Hepatocyte (in vitro differentiated cells): Measurements from ENCODE around the gene LMF1. TPM values are rescaled to one million over a fixed set of nuclear protein-coding genes. Genes with fewer than 3 reads are reported as not detected.
A peak's percentile ranks its signal among the peaks of the same experiment; 100 is the strongest.
"Not testable (repeated sequence)": the region's sequence is repeated elsewhere in the genome, so short reads cannot be mapped to it uniquely, and the experiment has no call there.

Experiments
- DNase-seq: peaks from one replicate; pipeline ENCODE4 v3.0.0-alpha.2; 2016; ENCODE audit warnings: low spot score
- H2AFZ ChIP-seq: fragments of 200-600 bp; sonication (generic); 2 replicates; pipeline ENCODE4 v1.6.0; 2016; ENCODE audit warnings: antibody characterized with exemption, mild to moderate bottlenecking
- H3K27ac ChIP-seq: fragments of 200-600 bp; sonication (generic); 2 replicates; pipeline ENCODE4 v1.5.1; 2016; ENCODE audit warnings: mild to moderate bottlenecking
- H3K27me3 ChIP-seq: fragments of 200-600 bp; sonication (generic); 2 replicates; pipeline ENCODE4 v1.6.1; 2016
- H3K36me3 ChIP-seq: fragments of 200-600 bp; sonication (generic); replicated peaks from 2 replicates; pipeline ENCODE4 v1.5.1; 2016; ENCODE audit warnings: low read depth; ENCODE audit not compliant: insufficient read depth
- H3K4me1 ChIP-seq: fragments of 200-600 bp; sonication (generic); 2 replicates; pipeline ENCODE4 v1.5.1; 2016; ENCODE audit warnings: mild to moderate bottlenecking, moderate library complexity; ENCODE audit not compliant: insufficient read depth
- H3K4me2 ChIP-seq: fragments of 200-600 bp; sonication (generic); 2 replicates; pipeline ENCODE4 v1.6.0; 2016
- H3K4me3 ChIP-seq: fragments of 200-600 bp; sonication (generic); 2 replicates; pipeline ENCODE4 v1.5.1; 2016; ENCODE audit warnings: mild to moderate bottlenecking
- H3K79me2 ChIP-seq: fragments of 200-600 bp; sonication (generic); 2 replicates; pipeline ENCODE4 v1.6.0; 2017; ENCODE audit warnings: mild to moderate bottlenecking
- H3K9me2 ChIP-seq: fragments of 200-600 bp; sonication (generic); replicated peaks from 2 replicates; pipeline ENCODE4 v1.6.0; 2017; ENCODE audit warnings: mild to moderate bottlenecking; ENCODE audit not compliant: insufficient read depth
- H3K9me3 ChIP-seq: fragments of 200-600 bp; sonication (generic); 2 replicates; pipeline ENCODE4 v1.5.1; 2016; ENCODE audit warnings: low read depth, mild to moderate bottlenecking
- H4K20me1 ChIP-seq: fragments of 200-600 bp; sonication (generic); 2 replicates; pipeline ENCODE4 v1.6.0; 2016; ENCODE audit warnings: mild to moderate bottlenecking; ENCODE audit not compliant: insufficient read depth, poor library complexity, severe bottlenecking
- EZH2 ChIP-seq: fragments of 200-600 bp; sonication (generic); IDR thresholded peaks from 2 replicates; pipeline ENCODE4 v1.6.1; 2016; ENCODE audit warnings: antibody characterized with exemption, mild to moderate bottlenecking, borderline replicate concordance
- EZH2phosphoT487 ChIP-seq: fragments of 200-600 bp; sonication (generic); IDR thresholded peaks from one replicate; pipeline ENCODE4 v1.6.1; 2018; ENCODE audit warnings: antibody characterized with exemption, mild to moderate bottlenecking, low read depth, moderate library complexity; ENCODE audit not compliant: unreplicated experiment, severe bottlenecking
- WGBS: methylation state at CpG from one replicate; pipeline ENCODE4 v1.1.6; 2016; ENCODE audit warnings: low lambda C conversion rate; ENCODE audit errors: missing lambda C conversion rate; 5-methylcytosine and 5-hydroxymethylcytosine counted together
- polyA plus RNA-seq: library from polyadenylated mRNA; unstranded; fragments of >200 nt; fragmentation: Nextera tagmentation; extraction: Ambion mirVana; gene quantifications from 2 replicates; pipeline ENCODE4 v1.2.1, GENCODE V29; 2016
- total RNA-seq: library from RNA; depleted of rRNA; stranded (reverse); fragments of >200 nt; gene quantifications from 2 replicates; pipeline ENCODE4 v1.2.3, GENCODE V29; 2014
- TF ChIP-seq, protein P1 (sequence below): fragments of 200-600 bp; sonication (generic); IDR thresholded peaks from 2 replicates; pipeline ENCODE4 v1.5.1; 2016; ENCODE audit warnings: antibody characterized with exemption, mild to moderate bottlenecking; ENCODE audit not compliant: poor library complexity

The LMF1 gene
- total and polyA plus RNA-seq, 2 experiments from 2014 or later: 27.2 to 34.3 TPM

DNA sequence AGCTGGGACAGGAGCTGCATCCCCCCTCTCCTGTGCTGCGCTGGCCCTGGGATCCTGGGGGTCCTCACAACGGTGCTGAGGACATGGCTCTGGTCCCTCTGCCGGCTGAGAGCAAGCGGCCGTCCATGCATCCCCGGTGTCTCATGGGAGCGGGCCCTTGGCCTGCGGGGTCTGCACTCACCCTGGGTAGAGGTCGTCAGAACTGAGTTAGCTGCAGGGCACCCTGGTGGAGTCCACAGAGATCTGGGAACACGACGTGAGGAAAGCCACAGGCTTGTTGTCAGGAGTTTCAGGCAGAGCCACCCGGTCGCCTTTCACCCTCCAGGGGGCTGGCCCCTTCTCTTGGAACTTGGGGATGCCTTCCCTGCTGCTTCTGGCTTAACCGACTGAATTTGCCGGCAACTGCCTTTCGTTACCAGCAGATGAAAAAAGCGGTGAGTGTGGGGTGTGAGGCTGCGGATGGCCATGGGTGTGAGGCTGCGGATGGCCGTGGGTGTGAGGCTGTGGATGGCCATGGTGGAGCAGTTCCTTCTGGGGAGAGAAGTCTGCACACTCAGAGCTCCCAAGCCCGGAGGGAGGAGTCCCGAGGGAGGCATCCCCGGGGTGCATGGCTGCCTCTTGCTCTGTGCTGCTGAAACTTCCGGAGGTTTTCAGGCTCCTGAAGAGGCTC, 81.7 kb downstream of the LMF1 start:
- H2AFZ ChIP-seq: no peak overlapping the region
- TF ChIP-seq, protein P1, sequence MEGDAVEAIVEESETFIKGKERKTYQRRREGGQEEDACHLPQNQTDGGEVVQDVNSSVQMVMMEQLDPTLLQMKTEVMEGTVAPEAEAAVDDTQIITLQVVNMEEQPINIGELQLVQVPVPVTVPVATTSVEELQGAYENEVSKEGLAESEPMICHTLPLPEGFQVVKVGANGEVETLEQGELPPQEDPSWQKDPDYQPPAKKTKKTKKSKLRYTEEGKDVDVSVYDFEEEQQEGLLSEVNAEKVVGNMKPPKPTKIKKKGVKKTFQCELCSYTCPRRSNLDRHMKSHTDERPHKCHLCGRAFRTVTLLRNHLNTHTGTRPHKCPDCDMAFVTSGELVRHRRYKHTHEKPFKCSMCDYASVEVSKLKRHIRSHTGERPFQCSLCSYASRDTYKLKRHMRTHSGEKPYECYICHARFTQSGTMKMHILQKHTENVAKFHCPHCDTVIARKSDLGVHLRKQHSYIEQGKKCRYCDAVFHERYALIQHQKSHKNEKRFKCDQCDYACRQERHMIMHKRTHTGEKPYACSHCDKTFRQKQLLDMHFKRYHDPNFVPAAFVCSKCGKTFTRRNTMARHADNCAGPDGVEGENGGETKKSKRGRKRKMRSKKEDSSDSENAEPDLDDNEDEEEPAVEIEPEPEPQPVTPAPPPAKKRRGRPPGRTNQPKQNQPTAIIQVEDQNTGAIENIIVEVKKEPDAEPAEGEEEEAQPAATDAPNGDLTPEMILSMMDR: no peak
- TF ChIP-seq EZH2phosphoT487 (no peak), EZH2 (no peak)
- 88% methylated on average over 17 of the region's 24 CpGs for WGBS
- no peak overlapping the region for H3K4me2 ChIP-seq
- H3K9me3 ChIP-seq: peaks cover 4% of the 10 kb centered on the region
- H3K4me3 ChIP-seq: no peak overlapping the region
- DNase-seq: no peak
- H3K36me3 ChIP-seq: no peaks in the 10 kb centered on the region
- peaks cover 12% of the 10 kb centered on the region for H3K4me1 ChIP-seq
- no peaks in the 10 kb centered on the region for H4K20me1 ChIP-seq
- H3K79me2 ChIP-seq: no peaks in the 10 kb centered on the region
- no peaks in the 10 kb centered on the region for H3K27me3 ChIP-seq
- no peaks in the 10 kb centered on the region for H3K9me2 ChIP-seq
- H3K27ac ChIP-seq: no peak overlapping the region

DNA sequence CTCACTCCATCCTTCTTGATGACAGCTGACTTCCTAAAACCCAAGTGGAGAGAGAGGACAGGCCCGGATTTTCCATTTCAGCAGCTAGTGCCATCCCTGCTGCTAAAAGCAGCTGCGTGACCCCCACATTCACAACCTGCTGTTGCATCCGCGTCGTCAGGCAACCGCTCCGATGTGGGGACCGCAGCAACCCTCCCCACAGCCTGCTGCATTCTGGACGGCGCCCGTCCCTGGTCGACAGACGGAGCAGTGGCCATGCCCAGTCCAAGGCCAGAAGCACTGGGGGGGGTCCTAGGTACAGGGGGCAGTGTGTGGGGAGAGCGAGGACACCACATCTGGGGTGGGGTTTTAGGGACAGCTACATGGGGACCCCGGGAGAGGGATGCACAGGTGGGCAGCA, 82.3 kb downstream of the LMF1 start:
- not testable (repeated sequence) for H4K20me1 ChIP-seq, H3K27me3 ChIP-seq, H3K4me2 ChIP-seq, DNase-seq, H3K27ac ChIP-seq, H3K9me2 ChIP-seq, H3K36me3 ChIP-seq, H3K79me2 ChIP-seq, H3K9me3 ChIP-seq, H3K4me3 ChIP-seq, H2AFZ ChIP-seq
- peaks cover 12% of the 10 kb centered on the region for H3K4me1 ChIP-seq
- WGBS: 98% methylated on average over 13 of the region's 15 CpGs

DNA sequence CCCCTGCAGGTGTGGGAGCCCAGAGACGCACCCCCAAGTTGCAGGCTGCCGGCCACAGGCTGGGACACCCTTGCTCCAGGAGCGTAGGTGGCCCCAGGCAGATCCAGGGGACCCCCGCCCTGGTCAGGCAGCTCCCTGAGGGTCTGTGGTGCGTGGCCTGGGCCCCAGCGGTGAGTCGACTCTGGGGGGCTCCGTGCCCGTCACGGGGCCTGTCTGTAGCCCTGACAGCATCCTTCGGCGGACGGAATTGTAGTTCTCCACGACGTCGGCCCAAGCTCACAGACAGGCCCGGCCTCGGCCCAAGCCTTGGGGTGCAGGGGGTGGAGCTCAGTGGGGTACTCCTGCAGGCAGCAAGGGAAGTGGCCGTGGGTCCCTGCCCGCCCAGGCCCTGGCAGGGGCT, 82.9 kb downstream of the LMF1 start:
- 97% methylated on average over 12 of the region's 20 CpGs for WGBS
- Histone ChIP-seq H3K9me3 (peaks cover 7% of the 10 kb centered on the region), H3K79me2 (no peaks in the 10 kb centered on the region), H3K4me1 (peaks cover 12% of the 10 kb centered on the region), H3K4me2 (no peak overlapping the region), H2AFZ (no peak overlapping the region), H4K20me1 (no peaks in the 10 kb centered on the region), H3K9me2 (no peaks in the 10 kb centered on the region), H3K36me3 (no peaks in the 10 kb centered on the region), H3K4me3 (no peak overlapping the region), H3K27me3 (no peaks in the 10 kb centered on the region), H3K27ac (peak overlapping the region; percentile 87)
- DNase-seq: no peak
- TF ChIP-seq, protein P1: no peak
- no peak for TF ChIP-seq EZH2phosphoT487
- no peak for TF ChIP-seq EZH2

DNA sequence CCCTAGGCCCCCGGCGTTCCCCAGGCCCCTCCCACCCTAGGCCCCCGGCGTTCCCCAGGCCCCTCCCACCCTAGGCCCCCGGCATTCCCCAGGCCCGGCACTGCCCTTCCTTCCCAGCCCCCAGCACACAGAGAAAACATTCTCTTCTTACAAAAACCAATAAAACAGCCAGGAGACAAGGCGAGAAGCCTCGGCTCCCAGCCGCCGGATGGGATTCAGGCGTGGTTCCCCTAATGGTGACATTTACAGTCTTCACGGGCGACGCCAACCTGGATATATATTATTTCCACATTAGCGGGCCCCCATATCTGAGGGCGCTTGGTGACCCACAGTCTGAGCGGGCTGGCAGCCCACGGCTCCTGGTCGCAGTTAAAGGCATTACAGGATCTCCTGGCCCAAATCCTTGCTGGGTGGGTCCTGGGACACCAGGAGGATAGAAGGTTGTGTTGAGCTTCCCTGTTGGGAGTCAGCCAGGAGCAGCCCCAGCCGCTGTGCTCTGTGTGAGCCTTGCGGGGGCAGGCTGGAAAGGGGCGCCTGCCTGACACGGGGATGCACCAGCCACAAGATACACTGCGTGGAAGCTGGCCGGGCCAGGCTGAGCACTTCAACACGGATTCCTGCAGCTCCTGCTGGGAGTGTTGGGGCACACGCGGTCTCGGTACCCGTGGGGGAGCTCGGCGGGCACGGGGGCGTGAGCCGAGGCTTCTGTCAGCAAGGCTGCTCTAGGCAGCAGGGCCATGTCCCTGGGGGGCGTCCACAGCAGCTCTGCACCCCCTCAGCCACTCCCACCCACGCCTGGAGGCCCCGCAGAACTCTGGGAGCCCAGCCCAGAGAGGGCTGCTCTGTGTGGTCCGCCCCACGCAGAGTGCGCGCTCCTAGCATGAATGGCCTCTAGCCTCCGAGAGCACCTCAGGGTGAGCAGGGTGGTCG, 83.7 kb downstream of the LMF1 start:
- Histone ChIP-seq H3K27ac (peak overlapping the region; percentile 87), H4K20me1 (no peaks in the 10 kb centered on the region), H3K4me3 (no peak overlapping the region), H3K4me1 (peaks cover 12% of the 10 kb centered on the region), H3K9me2 (no peaks in the 10 kb centered on the region), H3K4me2 (peak overlapping the region; percentile 72), H2AFZ (no peak overlapping the region), H3K27me3 (no peaks in the 10 kb centered on the region), H3K9me3 (peaks cover 7% of the 10 kb centered on the region), H3K79me2 (no peaks in the 10 kb centered on the region), H3K36me3 (no peaks in the 10 kb centered on the region)
- WGBS: 59% methylated on average over 31 of the region's 44 CpGs
- TF ChIP-seq EZH2phosphoT487: no peak
- TF ChIP-seq, protein P1: no peak
- TF ChIP-seq EZH2: no peak
- peak; percentile 51 for DNase-seq
